GM12878 (cell line): Measurements from ENCODE around the gene DHDH. TPM values are rescaled to one million over a fixed set of nuclear protein-coding genes. Genes with fewer than 3 reads are reported as not detected.

Source experiments
- BMI1 ChIP-seq: fragments of 450-650 bp; IDR thresholded peaks from 2 replicates; pipeline ENCODE4 v1.6.1; 2016; ENCODE audit warnings: mild to moderate bottlenecking, moderate library complexity, borderline replicate concordance
- CBFB ChIP-seq: IDR thresholded peaks from 2 replicates; pipeline ENCODE4 v1.6.1; 2016; ENCODE audit warnings: antibody characterized with exemption, low read depth
- CEBPB ChIP-seq, 2 experiments: fragments of 150-350 bp in 1 of 2; IDR thresholded peaks; 2 replicates each; pipeline ENCODE4 v1.6.1; 2012 to 2014; ENCODE audit warnings: low read depth in 2 of 2, low read length in 2 of 2, borderline replicate concordance in 1 of 2, inconsistent platforms in 1 of 2
- CREB1 ChIP-seq: IDR thresholded peaks from 2 replicates; pipeline ENCODE4 v1.6.1; 2012; ENCODE audit warnings: low read depth, mild to moderate bottlenecking, inconsistent platforms
- CREM ChIP-seq: IDR thresholded peaks from 2 replicates; pipeline ENCODE4 v1.6.1; 2014; ENCODE audit warnings: antibody characterized with exemption, low read depth
- FOXM1 ChIP-seq: IDR thresholded peaks from 2 replicates; pipeline ENCODE4 v1.6.1; 2012; ENCODE audit warnings: low read depth, mild to moderate bottlenecking, inconsistent platforms, low read length, moderate library complexity
- GABPA ChIP-seq: IDR thresholded peaks from 2 replicates; pipeline ENCODE4 v1.6.1; 2014; ENCODE audit warnings: antibody characterized with exemption, low read depth, mild to moderate bottlenecking, inconsistent platforms
- HCFC1 ChIP-seq: fragments of 150-350 bp; IDR thresholded peaks from 2 replicates; pipeline ENCODE4 v1.6.1; 2014; ENCODE audit warnings: low read length
- IKZF1 ChIP-seq: fragments of 450-650 bp; conservative IDR thresholded peaks from 2 replicates; pipeline ENCODE4 v1.6.1; 2017; ENCODE audit warnings: antibody characterized with exemption, mild to moderate bottlenecking
- KDM1A ChIP-seq: fragments of 200-600 bp; sonication (generic); IDR thresholded peaks from 2 replicates; pipeline ENCODE4 v1.6.1; 2016; ENCODE audit warnings: borderline replicate concordance
- MTA3 ChIP-seq: IDR thresholded peaks from 2 replicates; pipeline ENCODE4 v1.6.1; 2012; ENCODE audit warnings: low read length, inconsistent platforms, borderline replicate concordance
- NBN ChIP-seq: fragments of 450-650 bp; IDR thresholded peaks from 2 replicates; pipeline ENCODE4 v1.6.1; 2016
- POLR2A ChIP-seq: IDR thresholded peaks from 2 replicates; pipeline ENCODE4 v1.6.1; 2011; ENCODE audit warnings: low read depth, mild to moderate bottlenecking, low read length
- RFX5 ChIP-seq: IDR thresholded peaks from 2 replicates; pipeline ENCODE4 v1.6.1; 2011; ENCODE audit warnings: low read depth, low read length, improper control_type of control experiment
- SIN3A ChIP-seq: IDR thresholded peaks from 2 replicates; pipeline ENCODE4 v1.6.1; 2012; ENCODE audit warnings: low read depth, low read length, improper control_type of control experiment
- SIX5 ChIP-seq: IDR thresholded peaks from 2 replicates; pipeline ENCODE4 v1.6.1; 2011; ENCODE audit warnings: mild to moderate bottlenecking, low read depth, low read length, moderate library complexity; ENCODE audit not compliant: severe bottlenecking
- SMAD1 ChIP-seq: fragments of 450-650 bp; IDR thresholded peaks from 2 replicates; pipeline ENCODE4 v1.6.1; 2018; ENCODE audit warnings: mild to moderate bottlenecking, low read depth; ENCODE audit not compliant: partially characterized antibody
- SREBF1 ChIP-seq: IDR thresholded peaks from 2 replicates; pipeline ENCODE4 v1.6.1; 2012; ENCODE audit warnings: mild to moderate bottlenecking, low read length
- ZNF217 ChIP-seq: fragments of 450-650 bp; IDR thresholded peaks from 2 replicates; pipeline ENCODE4 v1.6.1; 2017; ENCODE audit warnings: antibody characterized with exemption, mild to moderate bottlenecking
- ZSCAN29 ChIP-seq: fragments of 450-650 bp; IDR thresholded peaks from 2 replicates; pipeline ENCODE4 v1.6.1; 2017; ENCODE audit warnings: mild to moderate bottlenecking, moderate library complexity
- polyA plus RNA-seq, 11 experiments: library from polyadenylated mRNA; depleted of rRNA in 4 of 11; unstranded in 6 of 11; stranded (reverse) in 5 of 11; fragments of >200 nt; fragmentation: Nextera tagmentation in 4 of 11; fragmentation: Illumina TruSeq in 1 of 11; extraction: Ambion mirVana in 4 of 11; extraction: Trizol in 1 of 11; gene quantifications; 1 replicate in 1 of 11; 2 replicates in 10 of 11; pipeline versions ENCODE4 v1.2.1 to v1.2.3, GENCODE V29; 2011 to 2016; ENCODE audit warnings: inconsistent platforms in 2 of 11, missing spikeins in 2 of 11, low read depth in 1 of 11
- total RNA-seq, 4 experiments: library from RNA; depleted of rRNA in 3 of 4; stranded (reverse); fragments of >200 nt in 3 of 4; fragmentation: Illumina TruSeq in 1 of 4; extraction: Trizol in 1 of 4; gene quantifications; 2 replicates each; pipeline versions ENCODE4 v1.2.1 to v1.2.3, GENCODE V29; 2013 to 2021
- TF ChIP-seq, protein P1 (sequence below): IDR thresholded peaks from 2 replicates; pipeline ENCODE4 v1.6.1; 2012; ENCODE audit warnings: improper control_type of control experiment, low read depth, low read length; ENCODE audit not compliant: insufficient replicate concordance
- TF ChIP-seq, protein P2 (sequence below): fragments of 450-650 bp; IDR thresholded peaks from 2 replicates; pipeline ENCODE4 v1.6.1; 2016; ENCODE audit warnings: mild to moderate bottlenecking, moderate library complexity, borderline replicate concordance

DHDH gene
- total and polyA plus RNA-seq, 10 of the 15 experiments (the other 5 are each of a cell fraction or from before 2014, with no cell fraction given), result 0.13 to 0.21 (median 0.15) TPM; not detected in 7

DNA sequence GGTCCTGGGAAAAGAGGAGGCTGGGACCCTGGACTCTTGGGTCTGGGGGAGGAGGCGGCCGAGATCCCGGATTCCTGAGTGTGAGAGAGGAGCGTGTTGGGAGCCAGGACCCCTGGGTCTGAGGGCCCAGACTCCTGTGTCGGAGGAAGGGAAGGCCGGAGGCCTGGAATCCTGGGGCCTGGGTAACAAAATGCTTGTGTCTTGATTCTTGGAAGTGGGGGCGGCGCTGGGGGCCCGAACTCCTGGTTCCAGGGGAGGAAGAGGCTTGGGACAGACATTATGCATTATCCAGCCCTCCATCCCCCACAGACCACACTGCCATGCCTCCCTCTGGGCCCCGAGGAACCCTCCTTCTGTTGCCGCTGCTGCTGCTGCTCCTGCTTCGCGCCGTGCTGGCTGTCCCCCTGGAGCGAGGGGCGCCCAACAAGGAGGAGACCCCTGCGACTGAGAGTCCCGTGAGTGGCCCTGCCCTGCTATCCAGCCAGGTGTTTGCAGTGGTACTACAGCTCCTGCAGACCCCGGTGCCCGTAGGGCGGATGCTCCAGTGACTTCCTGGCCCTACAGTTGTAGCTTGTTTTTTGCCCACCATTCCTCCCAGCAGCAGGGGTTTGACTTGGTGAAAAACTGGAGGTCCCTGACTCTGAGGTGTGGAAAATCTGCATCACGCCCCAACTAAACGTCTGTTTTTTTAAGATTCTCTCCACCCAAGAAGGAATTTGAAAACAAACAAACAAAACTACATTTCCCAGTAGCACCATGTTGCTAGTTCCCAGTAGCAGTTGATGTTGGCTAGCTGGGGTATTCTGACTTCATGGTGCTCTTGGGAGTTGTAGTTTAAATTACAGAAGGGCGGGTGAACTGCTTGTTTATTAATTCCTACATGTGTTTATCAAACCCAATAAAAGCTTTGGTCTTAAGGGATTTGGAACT, 32.8 kb upstream of the DHDH start (continued):
- no peak for TF ChIP-seq RFX5
- peak; percentile 84; the same call in 1 of the 2 replicates for TF ChIP-seq CREM
- TF ChIP-seq POLR2A, result peak; percentile 4; the same call in 1 of the 2 replicates
- peak; percentile 38; the same call in 1 of the 2 replicates for TF ChIP-seq SREBF1
- TF ChIP-seq GABPA, result peak; percentile 76
- TF ChIP-seq ZSCAN29, result no peak
- TF ChIP-seq CREB1, result peak; percentile 82
- no peak for TF ChIP-seq KDM1A
- TF ChIP-seq, protein P1, sequence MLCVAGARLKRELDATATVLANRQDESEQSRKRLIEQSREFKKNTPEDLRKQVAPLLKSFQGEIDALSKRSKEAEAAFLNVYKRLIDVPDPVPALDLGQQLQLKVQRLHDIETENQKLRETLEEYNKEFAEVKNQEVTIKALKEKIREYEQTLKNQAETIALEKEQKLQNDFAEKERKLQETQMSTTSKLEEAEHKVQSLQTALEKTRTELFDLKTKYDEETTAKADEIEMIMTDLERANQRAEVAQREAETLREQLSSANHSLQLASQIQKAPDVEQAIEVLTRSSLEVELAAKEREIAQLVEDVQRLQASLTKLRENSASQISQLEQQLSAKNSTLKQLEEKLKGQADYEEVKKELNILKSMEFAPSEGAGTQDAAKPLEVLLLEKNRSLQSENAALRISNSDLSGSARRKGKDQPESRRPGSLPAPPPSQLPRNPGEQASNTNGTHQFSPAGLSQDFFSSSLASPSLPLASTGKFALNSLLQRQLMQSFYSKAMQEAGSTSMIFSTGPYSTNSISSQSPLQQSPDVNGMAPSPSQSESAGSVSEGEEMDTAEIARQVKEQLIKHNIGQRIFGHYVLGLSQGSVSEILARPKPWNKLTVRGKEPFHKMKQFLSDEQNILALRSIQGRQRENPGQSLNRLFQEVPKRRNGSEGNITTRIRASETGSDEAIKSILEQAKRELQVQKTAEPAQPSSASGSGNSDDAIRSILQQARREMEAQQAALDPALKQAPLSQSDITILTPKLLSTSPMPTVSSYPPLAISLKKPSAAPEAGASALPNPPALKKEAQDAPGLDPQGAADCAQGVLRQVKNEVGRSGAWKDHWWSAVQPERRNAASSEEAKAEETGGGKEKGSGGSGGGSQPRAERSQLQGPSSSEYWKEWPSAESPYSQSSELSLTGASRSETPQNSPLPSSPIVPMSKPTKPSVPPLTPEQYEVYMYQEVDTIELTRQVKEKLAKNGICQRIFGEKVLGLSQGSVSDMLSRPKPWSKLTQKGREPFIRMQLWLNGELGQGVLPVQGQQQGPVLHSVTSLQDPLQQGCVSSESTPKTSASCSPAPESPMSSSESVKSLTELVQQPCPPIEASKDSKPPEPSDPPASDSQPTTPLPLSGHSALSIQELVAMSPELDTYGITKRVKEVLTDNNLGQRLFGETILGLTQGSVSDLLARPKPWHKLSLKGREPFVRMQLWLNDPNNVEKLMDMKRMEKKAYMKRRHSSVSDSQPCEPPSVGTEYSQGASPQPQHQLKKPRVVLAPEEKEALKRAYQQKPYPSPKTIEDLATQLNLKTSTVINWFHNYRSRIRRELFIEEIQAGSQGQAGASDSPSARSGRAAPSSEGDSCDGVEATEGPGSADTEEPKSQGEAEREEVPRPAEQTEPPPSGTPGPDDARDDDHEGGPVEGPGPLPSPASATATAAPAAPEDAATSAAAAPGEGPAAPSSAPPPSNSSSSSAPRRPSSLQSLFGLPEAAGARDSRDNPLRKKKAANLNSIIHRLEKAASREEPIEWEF, result no peak
- TF ChIP-seq MTA3, result no peak
- peak; percentile 97 for TF ChIP-seq SIX5
- no peak for TF ChIP-seq BMI1
- TF ChIP-seq HCFC1, result peak; percentile 87
- TF ChIP-seq SMAD1, result no peak
- no peak for TF ChIP-seq FOXM1
- peak; percentile 80 for TF ChIP-seq IKZF1
- TF ChIP-seq SIN3A, result no peak
- no peak for TF ChIP-seq CBFB
- no peak for TF ChIP-seq CEBPB (IDR thresholded peaks at IDR 0.05; ENCODE audit: borderline replicate concordance in 1 of 2, low read depth in 2 of 2, low read length in 2 of 2)
- TF ChIP-seq ZNF217, result no peak
- no peak for TF ChIP-seq NBN
- TF ChIP-seq, protein P2, sequence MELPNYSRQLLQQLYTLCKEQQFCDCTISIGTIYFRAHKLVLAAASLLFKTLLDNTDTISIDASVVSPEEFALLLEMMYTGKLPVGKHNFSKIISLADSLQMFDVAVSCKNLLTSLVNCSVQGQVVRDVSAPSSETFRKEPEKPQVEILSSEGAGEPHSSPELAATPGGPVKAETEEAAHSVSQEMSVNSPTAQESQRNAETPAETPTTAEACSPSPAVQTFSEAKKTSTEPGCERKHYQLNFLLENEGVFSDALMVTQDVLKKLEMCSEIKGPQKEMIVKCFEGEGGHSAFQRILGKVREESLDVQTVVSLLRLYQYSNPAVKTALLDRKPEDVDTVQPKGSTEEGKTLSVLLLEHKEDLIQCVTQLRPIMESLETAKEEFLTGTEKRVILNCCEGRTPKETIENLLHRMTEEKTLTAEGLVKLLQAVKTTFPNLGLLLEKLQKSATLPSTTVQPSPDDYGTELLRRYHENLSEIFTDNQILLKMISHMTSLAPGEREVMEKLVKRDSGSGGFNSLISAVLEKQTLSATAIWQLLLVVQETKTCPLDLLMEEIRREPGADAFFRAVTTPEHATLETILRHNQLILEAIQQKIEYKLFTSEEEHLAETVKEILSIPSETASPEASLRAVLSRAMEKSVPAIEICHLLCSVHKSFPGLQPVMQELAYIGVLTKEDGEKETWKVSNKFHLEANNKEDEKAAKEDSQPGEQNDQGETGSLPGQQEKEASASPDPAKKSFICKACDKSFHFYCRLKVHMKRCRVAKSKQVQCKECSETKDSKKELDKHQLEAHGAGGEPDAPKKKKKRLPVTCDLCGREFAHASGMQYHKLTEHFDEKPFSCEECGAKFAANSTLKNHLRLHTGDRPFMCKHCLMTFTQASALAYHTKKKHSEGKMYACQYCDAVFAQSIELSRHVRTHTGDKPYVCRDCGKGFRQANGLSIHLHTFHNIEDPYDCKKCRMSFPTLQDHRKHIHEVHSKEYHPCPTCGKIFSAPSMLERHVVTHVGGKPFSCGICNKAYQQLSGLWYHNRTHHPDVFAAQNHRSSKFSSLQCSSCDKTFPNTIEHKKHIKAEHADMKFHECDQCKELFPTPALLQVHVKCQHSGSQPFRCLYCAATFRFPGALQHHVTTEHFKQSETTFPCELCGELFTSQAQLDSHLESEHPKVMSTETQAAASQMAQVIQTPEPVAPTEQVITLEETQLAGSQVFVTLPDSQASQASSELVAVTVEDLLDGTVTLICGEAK, result no peak; the same call in 1 of the 2 replicates
